HG03432 (cell line): Measurements from ENCODE around the gene RDH14.

Experiments
- ATAC-seq: cut with Tn5 transposase; IDR thresholded peaks from one replicate; pipeline ENCODE4 v1.9.1; 2021; ENCODE audit warnings: mild to moderate bottlenecking, moderate library complexity; ENCODE audit not compliant: unreplicated experiment

The RDH14 gene, protein sequence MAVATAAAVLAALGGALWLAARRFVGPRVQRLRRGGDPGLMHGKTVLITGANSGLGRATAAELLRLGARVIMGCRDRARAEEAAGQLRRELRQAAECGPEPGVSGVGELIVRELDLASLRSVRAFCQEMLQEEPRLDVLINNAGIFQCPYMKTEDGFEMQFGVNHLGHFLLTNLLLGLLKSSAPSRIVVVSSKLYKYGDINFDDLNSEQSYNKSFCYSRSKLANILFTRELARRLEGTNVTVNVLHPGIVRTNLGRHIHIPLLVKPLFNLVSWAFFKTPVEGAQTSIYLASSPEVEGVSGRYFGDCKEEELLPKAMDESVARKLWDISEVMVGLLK

GRCh38 chr2:18560031-18560796 lies at the start of gene RDH14:
Gene RDH14, minus strand, starts transcription at chr2:18560653. Its CDS starts 81 bp downstream, at chr2:18560572.
- ATAC-seq: peak; percentile 96

DNA sequence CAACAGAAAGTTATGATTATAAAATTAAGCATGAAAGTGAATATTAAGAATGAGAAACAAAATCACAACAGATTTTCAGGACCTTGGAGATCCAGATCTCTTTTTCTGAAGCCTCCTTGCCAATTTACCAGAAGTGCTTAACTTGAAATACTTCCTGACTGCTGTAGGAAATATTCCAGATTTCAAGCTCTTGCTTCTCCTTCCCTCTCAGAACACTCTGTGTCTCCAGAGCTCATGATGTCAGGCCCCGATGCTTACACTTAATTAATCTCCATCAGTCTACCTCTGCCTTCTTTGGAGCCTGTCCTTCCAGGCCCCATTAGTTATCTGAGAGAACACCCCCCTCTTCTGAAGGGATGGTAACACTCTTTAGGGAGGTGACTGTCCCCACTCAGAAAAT lies 49.6 kb upstream of the RDH14 start:
- ATAC-seq: no peak

DNA sequence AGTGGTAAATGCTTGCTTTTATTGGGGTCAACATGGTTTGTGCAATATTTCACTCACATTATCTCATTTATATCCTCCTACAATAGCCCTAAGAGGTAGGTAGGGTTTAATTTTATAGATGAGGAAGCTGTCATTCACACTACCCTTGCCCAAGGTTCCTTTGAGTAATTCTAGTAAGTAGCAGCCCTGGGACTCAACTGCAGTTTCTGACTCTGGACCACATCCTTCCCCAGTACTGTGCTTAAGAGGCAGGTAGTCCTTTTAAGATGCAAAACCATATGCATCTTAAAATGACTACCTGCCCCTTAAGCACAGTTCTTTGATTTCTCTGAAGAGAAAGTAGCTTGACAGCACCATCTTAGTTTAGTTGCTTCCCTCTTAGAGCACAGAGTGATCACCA lies 44.7 kb upstream of the RDH14 start:
- ATAC-seq: no peak

DNA sequence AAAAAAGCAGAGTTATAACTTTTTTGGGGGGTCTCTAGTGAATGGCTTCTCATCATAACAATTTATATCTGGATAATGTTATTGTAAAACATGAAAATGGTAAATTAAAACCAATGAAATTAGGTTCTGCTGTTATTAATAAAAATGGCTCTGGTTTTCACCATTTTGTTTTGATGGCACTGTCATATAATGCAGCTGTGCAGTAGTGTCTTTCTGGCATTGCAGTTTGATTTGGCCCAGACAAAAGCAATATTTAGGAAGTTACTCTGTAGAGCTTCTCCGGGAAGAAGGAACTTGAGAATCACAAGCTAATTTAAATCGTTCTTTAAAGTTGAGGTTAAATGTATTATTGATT lies 44.1 kb upstream of the RDH14 start:
- no peak for ATAC-seq

DNA sequence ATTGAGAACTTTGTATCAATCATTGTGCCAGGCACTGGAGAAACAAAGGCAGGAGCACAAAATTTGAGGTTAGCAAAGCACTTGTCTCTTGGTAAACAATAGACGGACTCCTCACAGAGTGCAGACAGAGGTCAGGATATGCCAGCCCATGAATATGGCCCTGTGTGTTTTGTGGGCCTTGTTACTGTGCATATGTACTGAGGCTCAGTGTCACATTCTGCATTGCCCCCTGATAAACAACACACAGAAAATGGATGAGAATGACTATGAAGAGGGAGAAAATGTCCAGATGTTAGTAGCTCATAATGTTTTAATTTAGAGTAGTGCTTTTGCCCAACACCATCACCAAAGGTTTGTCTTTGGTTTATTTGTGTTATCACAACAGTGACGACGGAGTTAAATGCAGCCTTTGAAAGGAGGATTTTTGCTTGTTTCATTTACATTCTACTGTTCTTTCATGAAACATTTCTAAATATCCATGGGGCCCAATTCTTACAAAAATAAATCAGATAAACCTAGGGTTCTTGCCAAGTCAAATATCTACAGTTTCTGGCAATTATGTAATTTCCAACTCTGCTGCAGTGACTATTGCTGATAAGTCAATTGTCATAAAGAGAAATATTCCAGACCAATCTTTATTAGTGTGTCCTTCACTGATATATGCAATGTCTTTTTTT lies 43.5 kb upstream of the RDH14 start:
- no peak for ATAC-seq

DNA sequence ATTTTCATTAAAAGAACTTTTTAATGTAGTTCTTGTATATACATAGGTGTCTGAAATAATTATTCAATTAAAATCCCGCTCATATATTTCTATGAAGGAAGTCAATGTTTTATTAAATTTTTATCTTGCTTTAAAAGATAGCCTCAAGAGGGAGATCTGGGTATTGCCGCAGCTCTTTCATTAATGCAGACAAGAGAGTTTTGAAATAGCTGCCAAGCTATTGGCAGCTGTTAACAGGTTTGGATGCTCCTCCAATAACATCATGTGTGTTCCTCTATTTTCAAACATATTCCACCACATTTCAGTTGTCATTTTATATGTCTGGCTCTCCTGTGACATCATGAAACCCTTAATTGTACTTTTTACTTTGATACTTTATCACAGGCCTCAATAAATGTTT lies 41.8 kb upstream of the RDH14 start:
- no peak for ATAC-seq

GRCh38 chr2:18600255-18600613 lies 39.8 kb upstream of the RDH14 start:
- ATAC-seq: no peak

GRCh38 chr2:18599509-18600254 lies 39.2 kb upstream of the RDH14 start:
- ATAC-seq: no peak

- no peak for ATAC-seq
These were observed 38.5 kb upstream of the RDH14 start for GRCh38 chr2:18598848-18599484.

- no peak for ATAC-seq
These were observed 37.2 kb upstream of the RDH14 start for GRCh38 chr2:18597618-18598017.

- no peak for ATAC-seq
These were observed 36.5 kb upstream of the RDH14 start for GRCh38 chr2:18596993-18597392.

DNA sequence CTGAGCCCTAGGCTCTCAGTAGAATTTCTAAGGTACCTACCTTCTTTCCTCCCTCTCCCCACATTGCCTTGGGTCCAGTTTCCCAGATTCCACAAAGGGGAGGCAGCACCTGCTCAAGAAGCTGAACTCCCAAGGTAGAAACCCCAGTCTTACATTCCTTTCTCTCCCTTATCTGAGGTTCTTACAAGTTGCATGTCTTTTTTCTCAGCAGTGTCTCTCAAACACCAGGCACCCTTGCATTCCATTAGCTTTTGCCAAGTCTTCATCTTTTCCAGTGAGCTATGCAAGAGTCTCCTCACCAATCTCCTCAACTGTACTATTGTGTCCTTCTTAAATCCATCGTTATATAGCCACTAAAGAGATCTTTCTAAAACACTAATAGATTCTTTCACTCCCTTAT lies 33.0 kb upstream of the RDH14 start:
- ATAC-seq: no peak

GRCh38 chr2:18592372-18592771 lies 31.9 kb upstream of the RDH14 start:
- ATAC-seq: no peak

DNA sequence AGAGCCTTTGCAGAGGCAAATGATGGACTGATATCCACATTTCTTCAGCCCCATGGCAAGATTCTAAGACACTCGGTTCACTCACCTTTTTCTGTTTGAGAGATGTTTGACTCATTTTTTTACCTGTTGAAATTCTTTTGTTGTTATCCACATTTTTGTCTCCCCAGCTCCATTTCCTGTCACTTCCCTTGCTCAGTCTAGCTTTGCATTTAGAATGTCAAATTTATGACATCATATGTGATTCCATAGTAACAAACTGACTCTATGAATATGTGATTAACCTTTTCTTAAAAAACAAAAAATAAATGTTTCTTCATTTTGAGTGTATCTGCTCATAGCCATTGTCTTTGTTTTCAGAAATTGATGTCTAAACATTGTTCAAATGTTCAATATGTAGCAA lies 28.9 kb upstream of the RDH14 start, which contains the start of gene NT5C1B:
Gene NT5C1B, minus strand, starts transcription at position 216 of the 400 bp plus-strand sequence. Its CDS starts 101 bp downstream, at position 115.
- ATAC-seq: no peak

GRCh38 chr2:18588802-18589201 lies 28.3 kb upstream of the RDH14 start:
- no peak for ATAC-seq

DNA sequence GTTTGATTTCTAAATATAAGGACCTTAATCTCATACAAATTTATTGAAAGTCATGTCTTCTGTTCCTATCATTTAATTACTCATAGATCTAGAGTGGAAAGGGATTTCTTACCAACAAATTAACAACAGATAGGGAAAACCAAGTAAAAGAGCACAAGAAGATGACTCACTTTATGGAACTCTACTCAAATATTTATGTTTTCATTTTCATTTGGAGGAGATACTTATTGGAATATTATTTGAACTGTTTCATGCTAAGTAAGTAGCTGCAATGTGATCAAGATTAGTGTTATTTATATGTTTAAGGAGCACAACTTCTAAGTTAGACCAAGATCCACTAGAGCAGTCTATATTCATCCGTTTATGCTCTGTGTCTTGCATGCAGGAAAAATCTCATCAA lies 27.6 kb upstream of the RDH14 start:
- no peak for ATAC-seq

GRCh38 chr2:18585526-18585925 lies 25.1 kb upstream of the RDH14 start:
- ATAC-seq: no peak

DNA sequence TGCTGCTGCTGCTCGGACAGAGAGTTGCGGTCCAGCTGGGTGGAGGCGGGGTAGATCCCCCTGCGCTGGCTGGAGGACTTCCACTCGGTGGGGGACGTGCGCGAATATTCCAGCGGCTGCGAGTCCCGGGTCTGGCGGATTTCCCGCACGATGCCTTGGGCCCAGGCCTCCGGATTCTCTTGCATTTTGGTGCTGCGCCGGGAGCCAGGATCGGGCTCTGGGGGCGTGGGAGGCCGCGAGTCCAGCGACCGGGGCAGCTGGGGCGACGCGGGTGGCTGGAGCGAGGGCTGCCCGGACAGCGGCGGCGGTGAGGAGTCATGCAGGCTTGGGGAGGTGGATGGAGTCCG lies 24.1 kb upstream of the RDH14 start:
- no peak for ATAC-seq

- no peak for ATAC-seq
These were observed 23.6 kb upstream of the RDH14 start for GRCh38 chr2:18583905-18584607.

- no peak for ATAC-seq
These were observed 20.2 kb upstream of the RDH14 start for GRCh38 chr2:18580606-18581005.
